ENCODE results near the gene EPHB6.
A peak's percentile ranks its signal among the peaks of the same experiment; 100 is the strongest.

The EPHB6 gene

GRCh38 chr7:142857625-142858024 is 2.7 kb downstream of the EPHB6 start:
- no peak for DNase-seq (ENCODE audit: low read depth)
- no peak for TF ChIP-seq CTCF (conservative IDR thresholded peaks at IDR 0.05; ENCODE audit: low read length)
- no peak overlapping the region for H3K4me3 ChIP-seq (ENCODE audit: low read length)

- H3K4me3 ChIP-seq (ENCODE audit: low read length): no peak overlapping the region
- no peak for TF ChIP-seq CTCF (conservative IDR thresholded peaks at IDR 0.05; ENCODE audit: low read length)
- no peak for DNase-seq (ENCODE audit: low read depth)
Measured at GRCh38 chr7:142859411-142859810, 4.5 kb downstream of the EPHB6 start.

- no peak overlapping the region for H3K4me3 ChIP-seq (ENCODE audit: low read length)
- TF ChIP-seq CTCF (conservative IDR thresholded peaks at IDR 0.05; ENCODE audit: low read length): no peak
- peak; percentile 63 for DNase-seq (ENCODE audit: low read depth)
Measured at GRCh38 chr7:142859829-142860228, 5.0 kb downstream of the EPHB6 start.

GRCh38 chr7:142860968-142861367 is 6.1 kb downstream of the EPHB6 start:
- H3K4me3 ChIP-seq (ENCODE audit: low read length): no peak overlapping the region
- DNase-seq (ENCODE audit: low read depth): no peak
- TF ChIP-seq CTCF (conservative IDR thresholded peaks at IDR 0.05; ENCODE audit: low read length): no peak

- TF ChIP-seq CTCF (conservative IDR thresholded peaks at IDR 0.05; ENCODE audit: low read length): no peak
- H3K4me3 ChIP-seq (ENCODE audit: low read length): no peak overlapping the region
- no peak for DNase-seq (ENCODE audit: low read depth)
Measured at GRCh38 chr7:142862351-142862750, 7.5 kb downstream of the EPHB6 start.

GRCh38 chr7:142862786-142863400 is 8.0 kb downstream of the EPHB6 start:
- no peak for TF ChIP-seq CTCF (conservative IDR thresholded peaks at IDR 0.05; ENCODE audit: low read length)
- no peak for DNase-seq (ENCODE audit: low read depth)
- no peak overlapping the region for H3K4me3 ChIP-seq (ENCODE audit: low read length)

- no peak for DNase-seq (ENCODE audit: low read depth)
- no peak overlapping the region for H3K4me3 ChIP-seq (ENCODE audit: low read length)
- TF ChIP-seq CTCF (conservative IDR thresholded peaks at IDR 0.05; ENCODE audit: low read length): no peak
Measured at GRCh38 chr7:142863891-142864685, 9.2 kb downstream of the EPHB6 start.
